DND-41 (cell line): ENCODE results near the gene RIN1.

ENCODE experiments used
- ATAC-seq: fragments of 200-7000 bp; cut with Tn5 transposase; 3 replicates; pipeline ENCODE4 v1.9.1; 2021; ENCODE audit warnings: low read depth; ENCODE audit not compliant: insufficient read depth
- DNase-seq: peaks from one replicate; pipeline ENCODE4 v3.0.0-alpha.2; 2020
- H2AFZ ChIP-seq: 2 replicates; pipeline ENCODE4 v1.6.0; 2012; ENCODE audit warnings: low read depth, low read length
- H3K27ac ChIP-seq: 2 replicates; pipeline ENCODE4 v1.5.1; 2012; ENCODE audit warnings: low read length, inconsistent platforms
- H3K27me3 ChIP-seq: fragments of 200-600 bp; sonication (generic); 2 replicates; pipeline ENCODE4 v1.6.0; 2012; ENCODE audit warnings: low read length, mild to moderate bottlenecking, inconsistent platforms; ENCODE audit not compliant: insufficient read depth, poor library complexity
- H3K36me3 ChIP-seq: 2 replicates; pipeline ENCODE4 v1.5.1; 2012; ENCODE audit warnings: low read length, inconsistent platforms; ENCODE audit not compliant: insufficient read depth
- H3K4me1 ChIP-seq: 2 replicates; pipeline ENCODE4 v1.5.1; 2012; ENCODE audit warnings: mild to moderate bottlenecking, low read length; ENCODE audit not compliant: insufficient read depth
- H3K4me2 ChIP-seq: 2 replicates; pipeline ENCODE4 v1.6.0; 2012; ENCODE audit warnings: mild to moderate bottlenecking, moderate library complexity, low read length, inconsistent platforms; ENCODE audit not compliant: insufficient read depth
- H3K4me3 ChIP-seq, 2 experiments: fragments of 200-600 bp in 1 of 2; shearing (Covaris generic) in 1 of 2; 2 replicates each; pipeline ENCODE4 v1.5.1; 2012 to 2016; ENCODE audit warnings: inconsistent platforms in 2 of 2, low read length in 2 of 2, mild to moderate bottlenecking in 2 of 2, low read depth in 1 of 2, moderate library complexity in 1 of 2
- H3K79me2 ChIP-seq: 2 replicates; pipeline ENCODE4 v1.6.0; 2012; ENCODE audit warnings: low read length, inconsistent platforms; ENCODE audit not compliant: insufficient read depth
- H3K9ac ChIP-seq: 2 replicates; pipeline ENCODE4 v1.6.0; 2012; ENCODE audit warnings: low read depth, mild to moderate bottlenecking, inconsistent platforms, low read length, moderate library complexity
- H3K9me3 ChIP-seq: 2 replicates; pipeline ENCODE4 v1.5.1; 2012; ENCODE audit warnings: low read length, moderate library complexity, mild to moderate bottlenecking, inconsistent platforms; ENCODE audit not compliant: insufficient read depth, severe bottlenecking
- H4K20me1 ChIP-seq: 2 replicates; pipeline ENCODE4 v1.6.0; 2012; ENCODE audit warnings: low read length; ENCODE audit not compliant: insufficient read depth
- CTCF ChIP-seq: IDR thresholded peaks from 2 replicates; pipeline ENCODE4 v1.5.1; 2012; ENCODE audit warnings: borderline replicate concordance, low read length, moderate library complexity, mild to moderate bottlenecking; ENCODE audit not compliant: poor library complexity, severe bottlenecking; ENCODE audit errors: extremely low read depth
- EZH2 ChIP-seq: IDR thresholded peaks from 3 replicates; pipeline ENCODE4 v1.6.1; 2012; ENCODE audit warnings: borderline replicate concordance, low read depth, mild to moderate bottlenecking, moderate library complexity, low read length, inconsistent platforms; ENCODE audit not compliant: severe bottlenecking

RIN1 gene

GRCh38 chr11:66340596-66341501, 4.6 kb upstream of the RIN1 start:
- Histone ChIP-seq H3K9me3 (no peaks in the 10 kb centered on the region), H3K4me2 (no peak overlapping the region), H4K20me1 (peaks cover 15% of the 10 kb centered on the region), H3K27me3 (no peaks in the 10 kb centered on the region), H3K4me3 (no peak overlapping the region), H3K4me1 (peaks cover 27% of the 10 kb centered on the region), H3K79me2 (peaks cover 29% of the 10 kb centered on the region), H3K36me3 (peaks cover 63% of the 10 kb centered on the region), H3K27ac (no peak overlapping the region), H2AFZ (no peak overlapping the region), H3K9ac (no peak overlapping the region)
- no peak for ATAC-seq
- TF ChIP-seq EZH2 (no peak), CTCF (no peak)
- DNase-seq = no peak

GRCh38 chr11:66339686-66340483, 3.7 kb upstream of the RIN1 start:
- Histone ChIP-seq H2AFZ (no peak overlapping the region), H3K4me1 (peaks cover 19% of the 10 kb centered on the region), H3K27me3 (no peaks in the 10 kb centered on the region), H3K4me3 (no peak overlapping the region), H3K36me3 (peaks cover 63% of the 10 kb centered on the region), H4K20me1 (peaks cover 15% of the 10 kb centered on the region), H3K4me2 (no peak overlapping the region), H3K27ac (no peak overlapping the region), H3K9me3 (no peaks in the 10 kb centered on the region), H3K9ac (no peak overlapping the region), H3K79me2 (peaks cover 23% of the 10 kb centered on the region)
- no peak for TF ChIP-seq CTCF
- no peak for TF ChIP-seq EZH2
- DNase-seq = no peak
- no peak for ATAC-seq

GRCh38 chr11:66339162-66339675, 3.0 kb upstream of the RIN1 start:
- peaks cover 16% of the 10 kb centered on the region for H3K79me2 ChIP-seq
- H3K36me3 ChIP-seq = peaks cover 63% of the 10 kb centered on the region
- H2AFZ ChIP-seq = no peak overlapping the region
- DNase-seq = no peak
- no peak overlapping the region for H3K9ac ChIP-seq
- ATAC-seq = no peak
- H3K4me3 ChIP-seq = no peak overlapping the region
- no peaks in the 10 kb centered on the region for H3K27me3 ChIP-seq
- H3K9me3 ChIP-seq = no peaks in the 10 kb centered on the region
- no peak overlapping the region for H3K4me2 ChIP-seq
- H3K4me1 ChIP-seq = peaks cover 15% of the 10 kb centered on the region
- H4K20me1 ChIP-seq = peaks cover 11% of the 10 kb centered on the region
- H3K27ac ChIP-seq = no peak overlapping the region
- TF ChIP-seq EZH2 = no peak
- no peak for TF ChIP-seq CTCF
